ENCODE data around the gene DPYD. TPM values are rescaled to one million over a fixed set of nuclear protein-coding genes. Genes with fewer than 3 reads are reported as not detected.

DPYD gene
- total RNA-seq, 1 experiment from 2014 or later, result 7.0 TPM

DNA sequence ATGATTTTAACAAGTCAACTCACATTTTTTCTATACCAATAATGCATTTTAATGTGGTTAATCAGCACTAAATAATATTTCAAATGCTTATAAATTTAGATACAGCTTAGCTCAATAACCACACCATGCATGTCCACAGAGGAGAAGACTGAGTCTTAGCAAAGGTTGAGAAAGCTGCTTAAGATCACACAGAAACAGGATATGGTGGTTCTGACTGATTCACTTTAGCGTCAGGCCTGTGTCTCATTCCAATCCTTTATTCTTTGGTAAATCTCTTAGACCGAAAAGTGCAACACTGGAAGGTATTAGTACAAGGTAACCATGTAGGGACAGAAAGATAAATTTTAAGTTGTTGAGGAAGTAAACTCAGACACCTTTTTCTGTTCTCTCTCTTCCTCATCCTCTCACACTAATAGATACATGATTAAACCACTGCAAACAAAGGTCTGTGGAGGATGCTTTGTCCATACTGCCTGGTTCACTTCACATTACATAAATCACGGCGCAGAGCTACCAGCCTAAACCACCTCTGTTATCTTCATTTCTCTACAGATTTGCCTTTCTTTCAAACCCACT, 139.0 kb downstream of the DPYD start:
- H3K9me3 ChIP-seq, result no peaks in the 10 kb centered on the region
- intact Hi-C loops (cut with micrococcal nuclease; ENCODE audit: unreplicated experiment), result no loop called here
- Mint-ChIP-seq H3K4me1 (ENCODE audit: low read depth, unreplicated experiment) (no peaks in the 10 kb centered on the region), H3K27me3 (ENCODE audit: insufficient read depth, unreplicated experiment) (no peaks in the 10 kb centered on the region), H3K36me3 (ENCODE audit: insufficient read depth, unreplicated experiment) (no peaks in the 10 kb centered on the region), H3K27ac (ENCODE audit: unreplicated experiment) (no peak overlapping the region), H3K4me3 (ENCODE audit: unreplicated experiment) (no peak overlapping the region), H3K9me3 (ENCODE audit: unreplicated experiment) (no peaks in the 10 kb centered on the region)
- TF ChIP-seq, protein P1, sequence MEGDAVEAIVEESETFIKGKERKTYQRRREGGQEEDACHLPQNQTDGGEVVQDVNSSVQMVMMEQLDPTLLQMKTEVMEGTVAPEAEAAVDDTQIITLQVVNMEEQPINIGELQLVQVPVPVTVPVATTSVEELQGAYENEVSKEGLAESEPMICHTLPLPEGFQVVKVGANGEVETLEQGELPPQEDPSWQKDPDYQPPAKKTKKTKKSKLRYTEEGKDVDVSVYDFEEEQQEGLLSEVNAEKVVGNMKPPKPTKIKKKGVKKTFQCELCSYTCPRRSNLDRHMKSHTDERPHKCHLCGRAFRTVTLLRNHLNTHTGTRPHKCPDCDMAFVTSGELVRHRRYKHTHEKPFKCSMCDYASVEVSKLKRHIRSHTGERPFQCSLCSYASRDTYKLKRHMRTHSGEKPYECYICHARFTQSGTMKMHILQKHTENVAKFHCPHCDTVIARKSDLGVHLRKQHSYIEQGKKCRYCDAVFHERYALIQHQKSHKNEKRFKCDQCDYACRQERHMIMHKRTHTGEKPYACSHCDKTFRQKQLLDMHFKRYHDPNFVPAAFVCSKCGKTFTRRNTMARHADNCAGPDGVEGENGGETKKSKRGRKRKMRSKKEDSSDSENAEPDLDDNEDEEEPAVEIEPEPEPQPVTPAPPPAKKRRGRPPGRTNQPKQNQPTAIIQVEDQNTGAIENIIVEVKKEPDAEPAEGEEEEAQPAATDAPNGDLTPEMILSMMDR (IDR thresholded peaks at IDR 0.05; ENCODE audit: insufficient read depth in 1 of 2, low read depth in 1 of 2, low read length in 1 of 2, severe bottlenecking in 1 of 2, unreplicated experiment in 1 of 2), result no peak
- no peaks in the 10 kb centered on the region for H3K36me3 ChIP-seq (ENCODE audit: control insufficient read depth, insufficient read depth, low read length)
- no peak overlapping the region for H3K4me3 ChIP-seq (ENCODE audit: low read depth, low read length)
- no TSS peak for BruUV-seq (replicated peaks)
- CTCF ChIA-PET, result no interaction called here
- H3K27me3 ChIP-seq (replicated peaks; ENCODE audit: control insufficient read depth, insufficient read depth, low read length), result no peaks in the 10 kb centered on the region
- H3K4me1 ChIP-seq, result no peaks in the 10 kb centered on the region
- POLR2A ChIA-PET, result no interaction called here
- DNase-seq, result no peak

DNA sequence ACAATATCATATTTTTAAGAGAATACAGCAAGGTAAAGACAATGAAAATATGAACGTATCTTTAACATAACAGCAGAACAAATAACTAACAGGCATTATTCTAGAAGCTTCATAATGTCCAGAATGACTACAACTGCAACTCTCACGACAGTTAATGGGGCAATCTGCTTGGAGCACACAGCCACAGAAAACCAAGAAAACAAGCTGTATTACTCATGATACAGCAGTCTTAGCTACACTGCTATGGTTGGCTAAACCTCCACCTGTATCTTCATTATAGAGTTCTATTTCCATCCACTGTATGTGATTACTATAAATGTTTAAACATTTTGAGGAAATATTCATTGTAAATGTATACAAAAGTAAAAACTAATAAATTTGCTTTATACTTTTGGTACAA, 139.9 kb downstream of the DPYD start:
- TF ChIP-seq, protein P1 (IDR thresholded peaks at IDR 0.05; ENCODE audit: insufficient read depth in 1 of 2, low read depth in 1 of 2, low read length in 1 of 2, severe bottlenecking in 1 of 2, unreplicated experiment in 1 of 2), result no peak
- POLR2A ChIA-PET, result no interaction called here
- no peaks in the 10 kb centered on the region for H3K36me3 Mint-ChIP-seq (ENCODE audit: insufficient read depth, unreplicated experiment)
- no peak overlapping the region for H3K4me3 Mint-ChIP-seq (ENCODE audit: unreplicated experiment)
- DNase-seq, result no peak
- no peaks in the 10 kb centered on the region for H3K9me3 Mint-ChIP-seq (ENCODE audit: unreplicated experiment)
- CTCF ChIA-PET, result no interaction called here
- H3K27ac Mint-ChIP-seq (ENCODE audit: unreplicated experiment), result no peak overlapping the region
- H3K27me3 ChIP-seq (replicated peaks; ENCODE audit: control insufficient read depth, insufficient read depth, low read length), result no peaks in the 10 kb centered on the region
- no peaks in the 10 kb centered on the region for H3K27me3 Mint-ChIP-seq (ENCODE audit: insufficient read depth, unreplicated experiment)
- intact Hi-C loops (cut with micrococcal nuclease; ENCODE audit: unreplicated experiment), result no loop called here
- H3K4me1 Mint-ChIP-seq (ENCODE audit: low read depth, unreplicated experiment), result no peaks in the 10 kb centered on the region
- no peaks in the 10 kb centered on the region for H3K36me3 ChIP-seq (ENCODE audit: control insufficient read depth, insufficient read depth, low read length)
- no TSS peak for BruUV-seq (replicated peaks)
- no peak overlapping the region for H3K4me3 ChIP-seq (ENCODE audit: low read depth, low read length)
- no peaks in the 10 kb centered on the region for H3K4me1 ChIP-seq
- no peaks in the 10 kb centered on the region for H3K9me3 ChIP-seq

DNA sequence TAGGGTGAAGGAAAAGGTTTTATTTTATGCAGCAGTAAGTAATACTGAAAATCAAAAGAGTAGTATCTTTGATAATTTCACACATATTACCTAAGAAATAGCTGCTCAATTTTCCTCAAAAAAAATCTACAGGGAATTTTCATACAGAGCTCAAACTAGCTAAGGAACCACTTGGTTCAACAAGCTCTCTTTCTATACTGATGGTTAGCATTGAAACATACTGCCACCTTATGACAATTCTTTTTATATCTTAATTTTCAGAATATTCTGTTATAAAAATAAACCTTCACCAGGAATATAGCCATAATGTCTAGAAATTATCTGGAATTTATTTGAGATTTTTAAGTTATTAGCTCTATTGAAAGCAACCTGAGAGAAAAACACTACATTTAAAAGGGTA, 142.1 kb downstream of the DPYD start:
- CTCF ChIA-PET, result no interaction called here
- no peak for DNase-seq
- Mint-ChIP-seq H3K9me3 (ENCODE audit: unreplicated experiment) (no peaks in the 10 kb centered on the region), H3K4me1 (ENCODE audit: low read depth, unreplicated experiment) (no peaks in the 10 kb centered on the region), H3K27ac (ENCODE audit: unreplicated experiment) (no peak overlapping the region), H3K36me3 (ENCODE audit: insufficient read depth, unreplicated experiment) (no peaks in the 10 kb centered on the region), H3K4me3 (ENCODE audit: unreplicated experiment) (no peak overlapping the region), H3K27me3 (ENCODE audit: insufficient read depth, unreplicated experiment) (no peaks in the 10 kb centered on the region)
- Histone ChIP-seq H3K27me3 (replicated peaks; ENCODE audit: control insufficient read depth, insufficient read depth, low read length) (no peaks in the 10 kb centered on the region), H3K9me3 (no peaks in the 10 kb centered on the region), H3K4me3 (ENCODE audit: low read depth, low read length) (no peak overlapping the region), H3K36me3 (ENCODE audit: control insufficient read depth, insufficient read depth, low read length) (no peaks in the 10 kb centered on the region), H3K4me1 (no peaks in the 10 kb centered on the region)
- BruUV-seq (replicated peaks), result no TSS peak
- POLR2A ChIA-PET, result no interaction called here
- intact Hi-C loops (cut with micrococcal nuclease; ENCODE audit: unreplicated experiment), result no loop called here
- TF ChIP-seq, protein P1 (IDR thresholded peaks at IDR 0.05; ENCODE audit: insufficient read depth in 1 of 2, low read depth in 1 of 2, low read length in 1 of 2, severe bottlenecking in 1 of 2, unreplicated experiment in 1 of 2), result no peak
